HG02763 (cell line): ENCODE results near the gene GPRC5A.

ENCODE experiments used
- ATAC-seq: cut with Tn5 transposase; IDR thresholded peaks from one replicate; pipeline ENCODE4 v1.9.1; 2021; ENCODE audit warnings: mild to moderate bottlenecking, moderate library complexity; ENCODE audit not compliant: unreplicated experiment

GPRC5A gene

DNA sequence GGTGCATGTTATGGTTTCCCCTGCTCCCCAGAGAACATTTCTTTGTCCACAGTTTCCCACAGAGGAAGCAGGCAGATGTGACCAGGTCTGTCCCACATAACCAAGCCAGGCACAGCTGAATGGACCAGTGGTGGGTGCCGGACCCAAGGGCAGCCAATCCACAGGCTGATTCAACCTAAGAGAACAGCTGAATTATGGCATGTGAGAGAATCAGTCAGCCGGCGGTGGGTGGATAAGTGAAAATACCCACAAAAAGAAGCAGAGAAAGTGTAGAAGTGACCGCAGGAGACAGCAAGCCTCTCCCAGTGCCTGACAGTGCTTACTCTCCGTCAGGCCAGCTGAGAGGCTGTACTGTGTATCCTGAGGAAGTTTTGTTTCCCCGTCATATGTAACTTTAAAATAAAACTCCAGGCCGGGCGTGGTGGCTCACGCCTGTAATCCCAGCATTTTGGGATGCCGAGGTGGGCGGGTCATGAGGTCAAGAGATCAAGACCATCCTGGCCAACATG is 45.7 kb downstream of the GPRC5A start:
- ATAC-seq, result no peak

DNA sequence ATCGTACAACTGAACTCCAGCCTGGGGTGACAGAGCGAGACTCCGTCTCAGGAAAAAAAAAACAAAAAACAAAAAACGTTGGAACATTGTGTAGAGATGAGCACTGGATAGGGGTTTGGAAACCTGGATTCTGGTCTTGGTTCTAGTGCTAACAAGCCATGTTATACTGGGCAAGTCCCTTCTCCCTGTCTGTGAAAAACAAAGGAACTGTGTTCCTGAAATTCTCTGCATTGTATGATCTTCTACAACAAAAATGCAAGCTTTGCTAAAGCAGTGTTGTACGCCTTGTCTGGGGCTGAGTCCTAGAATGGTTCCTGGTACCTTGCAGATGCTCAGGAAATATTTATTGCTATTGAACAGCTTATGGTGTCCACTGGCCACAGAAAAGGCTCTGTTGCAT is 47.2 kb downstream of the GPRC5A start:
- ATAC-seq, result no peak

DNA sequence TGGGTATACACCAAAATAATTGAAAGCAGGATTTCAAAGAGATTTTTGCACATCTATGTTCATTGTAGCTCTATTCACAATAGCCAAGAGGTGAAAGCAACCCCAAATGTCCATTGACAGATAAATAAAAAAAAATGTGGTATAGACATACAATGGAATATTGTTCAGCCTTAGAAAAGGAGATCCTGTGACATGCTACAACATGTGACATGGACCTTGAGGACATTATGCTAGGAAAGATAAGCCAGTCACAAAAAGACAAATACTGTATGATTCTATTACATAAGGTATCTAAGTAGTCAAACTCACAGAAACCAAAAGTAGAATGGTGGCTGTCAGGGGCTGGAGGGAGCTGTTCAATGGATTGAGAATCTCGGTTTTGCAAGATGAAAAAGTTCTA is 48.5 kb downstream of the GPRC5A start:
- ATAC-seq, result no peak

DNA sequence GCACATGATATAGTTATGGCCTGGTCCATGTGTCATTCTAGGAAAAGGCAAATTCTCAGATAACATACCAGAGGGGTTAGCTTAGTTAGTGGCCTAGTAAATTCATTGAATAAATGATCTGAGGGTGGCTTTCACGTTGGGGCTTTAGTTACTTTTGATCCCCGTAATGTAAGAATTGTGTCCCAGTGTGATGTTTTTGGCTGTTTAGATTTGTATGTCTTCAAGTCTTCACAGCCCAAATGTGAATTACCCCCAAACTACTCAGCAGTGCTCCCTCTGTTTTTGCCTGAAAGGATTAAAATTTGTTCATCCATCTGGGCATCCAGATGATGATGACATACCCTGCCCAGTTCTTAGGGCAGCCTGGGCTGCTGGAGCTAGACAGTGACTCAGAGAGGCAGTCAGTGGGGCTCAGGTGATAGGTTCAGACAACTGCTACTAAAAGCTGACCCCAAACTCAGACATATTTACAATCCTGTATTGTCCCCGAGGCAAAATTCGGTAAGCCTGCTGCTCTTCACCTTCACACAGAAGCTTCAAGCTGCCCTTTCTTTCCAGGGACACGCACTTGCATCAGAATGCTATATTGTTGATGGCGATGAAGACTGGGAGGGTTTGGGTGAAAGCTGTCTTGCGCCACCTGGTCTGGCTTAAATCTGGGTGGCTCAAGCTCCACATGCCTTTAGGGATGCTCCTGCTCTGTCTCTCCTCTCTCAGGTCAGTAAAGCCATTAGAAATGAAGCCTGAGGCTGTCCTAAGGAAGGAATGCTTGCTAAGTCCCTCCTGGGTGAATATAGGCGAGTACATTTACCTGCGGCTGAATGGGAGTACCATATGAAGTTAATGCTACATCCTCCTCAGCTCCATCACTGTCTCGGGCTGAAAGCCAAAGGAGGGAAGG is 50.3 kb downstream of the GPRC5A start:
- no peak for ATAC-seq

DNA sequence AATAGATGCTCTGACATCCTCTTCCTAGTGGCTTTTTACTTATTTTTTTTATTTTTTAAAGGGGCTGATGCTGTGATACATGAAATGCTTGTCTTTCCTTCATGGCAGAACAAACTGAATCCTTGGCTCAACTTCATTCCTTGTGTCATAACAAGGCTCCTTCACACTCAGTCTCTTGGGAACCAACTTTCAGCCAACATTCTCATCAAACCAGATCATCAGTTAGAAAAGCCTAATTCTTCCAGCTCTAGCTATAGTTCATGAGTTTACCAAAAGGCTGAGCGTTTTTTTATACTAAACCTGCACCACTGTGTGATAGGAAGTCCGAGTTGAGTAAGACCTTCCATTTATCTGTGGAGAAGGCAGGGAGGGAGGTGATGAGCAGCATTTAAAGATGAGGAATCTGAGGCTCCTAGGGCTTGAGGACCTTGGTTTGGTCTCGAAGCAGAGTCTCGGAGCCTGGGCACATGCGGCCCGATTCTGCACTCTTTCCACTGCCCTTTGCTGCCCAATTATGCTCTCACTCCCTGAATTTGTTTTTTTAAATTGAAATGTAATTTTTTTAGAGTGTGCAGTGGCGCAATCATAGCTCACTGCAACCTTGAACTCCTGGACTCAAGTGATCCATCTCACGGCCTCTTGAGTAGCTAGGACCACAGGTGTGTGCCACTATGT is 52.4 kb downstream of the GPRC5A start:
- no peak for ATAC-seq

DNA sequence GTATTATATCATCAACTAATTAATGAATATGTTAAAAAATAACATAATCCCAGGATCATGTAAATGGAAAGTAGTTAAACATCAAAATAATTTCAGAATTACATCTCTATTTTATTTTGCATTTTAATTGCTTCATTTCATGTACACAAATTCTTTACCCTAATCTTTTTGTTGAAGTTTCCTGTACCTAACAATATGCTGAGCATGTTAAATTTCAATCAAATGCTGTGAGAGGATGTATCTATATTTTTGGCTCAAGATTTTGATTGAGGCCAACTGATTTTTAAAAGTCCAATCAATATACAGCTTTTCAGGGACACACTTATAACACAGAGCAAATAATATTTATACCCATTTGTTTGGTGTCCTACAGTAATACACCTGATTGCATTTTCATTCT is 54.2 kb downstream of the GPRC5A start:
- no peak for ATAC-seq

DNA sequence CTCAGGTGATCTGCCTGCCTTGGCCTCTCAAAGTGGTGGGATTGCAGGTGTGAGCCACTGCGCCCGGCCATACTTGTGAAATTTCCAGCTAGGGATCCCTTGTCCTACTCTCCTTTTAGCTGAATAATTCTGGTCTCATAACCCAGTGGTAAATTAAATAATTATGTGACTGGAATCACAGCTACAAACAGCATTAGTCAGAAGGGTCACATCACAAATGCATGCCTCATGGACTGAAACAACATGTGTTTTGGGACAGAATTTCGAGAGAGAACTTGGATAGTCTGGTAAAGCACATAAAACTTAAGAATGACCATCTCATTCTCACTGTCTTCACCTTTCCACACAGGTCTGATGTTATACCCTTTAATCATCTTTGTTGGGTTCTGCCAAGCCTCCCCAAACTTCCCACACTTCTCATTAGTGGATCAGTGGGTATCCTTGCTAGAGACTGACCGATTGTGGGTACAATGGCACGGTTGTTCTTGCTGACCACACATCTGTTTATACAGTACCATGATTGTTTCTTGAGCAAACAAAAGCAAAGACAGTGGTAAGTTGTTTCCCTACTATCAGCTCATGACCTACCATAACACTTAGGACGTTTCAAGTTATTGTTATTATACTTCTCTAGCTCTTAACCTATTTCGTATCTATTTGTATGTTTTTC is 55.5 kb downstream of the GPRC5A start:
- no peak for ATAC-seq

DNA sequence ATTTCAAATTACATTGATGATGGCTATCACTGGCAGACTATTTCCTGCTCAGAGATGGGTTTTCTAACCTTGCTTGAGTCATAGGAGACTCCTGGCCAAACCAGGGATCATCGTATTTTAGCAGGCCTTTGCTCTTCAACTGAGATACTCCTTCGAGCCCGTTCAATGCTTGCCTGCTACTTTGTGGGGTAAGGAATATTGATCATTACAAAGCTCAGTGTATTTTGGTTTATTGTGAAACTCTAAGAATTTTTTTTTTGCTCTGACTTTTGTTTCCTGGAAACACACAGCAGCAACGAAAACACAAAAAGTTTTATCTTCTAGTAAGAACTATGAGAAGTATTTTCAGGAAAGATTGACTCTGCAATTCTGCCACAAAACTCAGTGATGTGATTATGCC is 56.5 kb downstream of the GPRC5A start:
- no peak for ATAC-seq

DNA sequence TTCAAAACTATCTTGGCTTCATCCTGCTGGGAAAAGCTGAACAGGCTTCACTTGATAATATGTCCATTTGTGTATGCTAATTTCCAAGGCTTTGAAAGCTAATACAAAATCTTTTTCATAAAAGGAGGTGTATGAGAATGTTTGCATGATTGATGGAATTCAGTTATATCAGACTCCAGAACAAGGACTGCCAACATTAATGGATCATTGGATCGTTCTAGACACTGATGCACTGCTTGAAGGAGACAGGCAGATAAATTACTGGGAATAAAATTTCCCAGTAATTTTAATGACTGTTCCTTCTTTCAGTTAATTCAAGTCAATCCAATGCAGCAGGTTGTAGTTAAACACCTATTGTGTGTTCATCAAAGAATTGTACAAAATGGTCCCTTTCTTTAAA is 60.1 kb downstream of the GPRC5A start:
- no peak for ATAC-seq

DNA sequence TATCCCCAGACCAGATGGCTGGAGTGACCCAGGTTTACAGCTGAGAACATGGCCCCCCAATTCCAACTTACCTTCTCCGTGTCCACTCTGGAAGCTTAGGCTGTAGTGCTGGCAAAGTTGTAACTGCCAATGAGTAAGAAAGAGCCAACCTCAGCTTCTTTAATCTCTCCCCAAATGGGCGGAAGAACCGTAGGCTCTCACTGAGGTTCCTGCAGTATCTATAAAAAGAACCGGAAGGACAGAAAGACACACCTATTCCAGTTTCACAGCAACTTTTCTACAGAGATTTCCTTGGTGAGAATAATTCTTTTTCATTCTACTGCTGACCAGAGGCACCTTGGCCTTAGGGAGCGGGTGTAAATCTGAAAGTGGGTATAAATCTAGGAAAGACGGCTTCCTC is 60.7 kb downstream of the GPRC5A start, which contains the start of gene GPRC5D:
Gene GPRC5D (minus strand): TSS at position 135 of the 400 bp plus-strand sequence. CDS start 1,786 bp downstream, outside the sequence.
- ATAC-seq, result no peak

DNA sequence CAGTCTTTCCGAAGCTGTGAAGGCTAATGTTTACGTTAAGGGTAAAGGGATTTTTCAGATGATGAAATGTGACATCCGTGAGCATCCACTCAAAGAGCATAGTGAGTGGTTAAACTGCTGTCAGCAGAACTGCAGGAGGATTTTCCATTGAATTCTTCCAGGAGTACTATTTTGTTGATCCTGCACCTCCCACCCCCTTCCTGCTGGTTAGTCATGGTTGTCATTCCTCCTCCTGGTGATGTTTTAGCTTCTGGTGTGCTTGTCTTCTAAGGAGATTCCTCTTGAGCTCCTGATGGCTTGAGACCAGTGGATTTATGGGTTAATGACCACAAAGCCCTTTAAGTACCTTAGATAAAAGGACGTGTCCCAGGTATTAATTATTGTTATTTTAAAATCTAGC is 63.0 kb downstream of the GPRC5A start:
- no peak for ATAC-seq

DNA sequence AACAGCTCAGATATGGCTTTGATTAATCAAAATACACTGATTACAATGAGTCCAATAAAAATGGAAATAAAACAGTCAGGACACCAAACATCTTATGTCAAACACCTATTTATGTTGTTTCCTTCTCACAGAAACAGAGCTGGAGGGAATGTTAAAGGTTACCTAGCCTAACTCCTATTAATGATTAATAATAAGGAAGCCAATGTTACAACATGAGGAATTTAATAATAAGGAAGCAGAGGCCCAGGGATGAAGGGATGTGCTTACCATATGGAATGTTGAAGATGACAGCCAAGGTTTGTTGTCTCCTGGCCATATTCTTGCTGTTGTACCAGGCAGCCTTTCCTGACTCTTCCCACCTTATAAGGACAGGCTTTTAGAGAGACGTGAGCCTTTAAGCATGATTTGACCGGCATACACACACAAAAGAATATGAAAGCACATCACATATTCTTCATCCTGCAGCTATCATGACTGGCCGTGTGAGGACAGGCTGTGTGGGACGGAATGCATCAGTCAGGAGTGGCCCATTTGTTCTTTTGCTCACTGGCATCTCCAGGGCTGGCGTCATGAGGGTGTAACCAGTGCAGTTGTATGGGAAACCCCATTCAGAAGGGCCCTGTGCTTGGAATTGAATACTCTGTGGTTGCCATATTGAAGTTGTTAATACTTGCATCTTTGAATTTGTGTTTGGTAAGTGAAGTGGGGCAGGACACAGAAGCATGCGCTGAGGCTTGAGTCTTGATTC is 63.7 kb downstream of the GPRC5A start:
- ATAC-seq, result no peak

DNA sequence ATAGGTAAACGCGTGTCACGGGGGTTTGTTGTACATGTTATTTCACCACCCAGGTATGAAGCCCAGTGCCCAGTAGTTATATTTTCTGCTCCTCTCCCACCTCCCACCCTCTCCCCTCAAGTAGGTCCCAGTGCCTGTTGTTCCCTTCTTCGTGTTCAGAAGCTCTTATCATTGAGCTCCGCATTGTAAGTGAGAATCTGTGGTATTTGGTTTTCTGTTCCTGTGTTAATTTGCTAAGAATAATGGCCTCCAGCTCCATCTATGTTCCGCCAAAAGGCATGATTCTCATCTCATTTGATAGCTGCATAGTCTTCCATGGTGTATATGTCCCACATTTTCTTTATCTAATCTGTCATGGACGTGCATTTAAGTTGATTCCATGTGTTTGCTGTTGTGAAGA is 67.5 kb downstream of the GPRC5A start:
- ATAC-seq, result no peak

DNA sequence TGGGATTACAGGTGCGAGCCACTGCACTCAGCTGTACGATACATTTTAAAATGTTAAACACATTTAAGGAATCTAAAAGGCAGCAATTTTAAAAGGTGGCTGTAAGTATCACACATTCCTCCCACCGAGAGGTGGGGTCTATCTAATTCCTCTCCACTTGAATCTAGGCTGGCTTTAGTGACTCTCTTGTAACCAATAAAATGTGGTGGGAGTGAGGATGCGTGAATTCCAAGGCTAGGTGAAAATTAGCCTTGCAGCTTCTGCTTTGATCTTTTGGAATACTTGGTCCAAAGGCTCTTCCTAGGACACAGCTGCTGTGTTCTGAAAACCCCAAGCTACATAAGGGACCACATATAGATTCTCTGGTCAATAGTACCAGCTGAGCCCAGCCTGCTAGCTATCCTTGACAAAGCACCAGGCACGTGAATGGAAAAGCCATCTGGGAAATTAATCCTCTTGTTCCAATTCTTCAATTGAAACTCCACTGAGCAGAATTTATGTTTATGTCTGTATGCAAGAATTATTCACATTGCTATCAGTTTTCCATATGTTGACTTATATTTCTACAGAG is 69.4 kb downstream of the GPRC5A start:
- ATAC-seq, result no peak

DNA sequence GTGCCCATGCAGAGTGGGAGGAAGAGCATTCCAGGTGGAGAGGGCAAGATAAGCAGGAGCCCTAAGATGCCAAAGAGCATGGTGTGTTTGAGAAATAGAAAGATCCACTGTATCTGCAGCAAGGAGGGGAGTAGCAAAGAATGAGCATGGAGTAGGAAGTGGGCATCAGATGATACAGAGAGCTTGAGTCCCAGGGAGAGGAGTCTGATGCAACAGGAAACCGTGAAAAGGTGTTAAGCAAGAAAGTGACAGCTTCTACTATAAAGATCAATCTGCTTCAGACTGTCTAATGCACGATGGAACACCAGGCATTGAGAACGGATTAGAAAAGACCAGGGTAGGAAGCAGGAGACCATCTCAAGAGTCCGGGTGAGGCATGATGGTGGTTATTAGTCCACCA is 72.9 kb downstream of the GPRC5A start:
- ATAC-seq, result no peak

DNA sequence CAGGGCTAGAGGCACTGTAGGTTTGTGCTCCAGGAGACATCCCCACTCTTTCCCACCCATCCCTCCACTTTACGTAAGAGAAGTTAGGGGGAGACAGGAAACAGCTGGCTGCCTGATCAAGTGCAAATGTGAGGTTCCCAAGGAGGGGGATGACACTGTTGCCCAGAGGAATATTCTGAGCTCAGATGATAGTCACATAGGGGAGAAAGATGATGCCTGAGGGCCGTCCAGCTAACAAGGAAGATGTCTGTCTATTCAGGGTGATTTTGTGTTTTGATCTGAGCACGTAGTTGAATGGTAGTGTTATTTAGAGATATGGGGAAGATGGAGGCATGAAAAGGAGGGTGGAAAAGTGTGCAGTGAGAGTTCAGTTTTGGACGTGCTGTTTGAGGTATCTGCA is 74.5 kb downstream of the GPRC5A start:
- no peak for ATAC-seq
